Gastroesophageal sphincter (tissue), 3 donors: ENCODE results near the gene LIPC.

Source experiments
- CTCF ChIP-seq, 4 experiments: fragments of 200-600 bp in 2 of 4; fragments of 450-650 bp in 2 of 4; sonication (generic) in 1 of 4; IDR thresholded peaks; one replicate each; pipeline ENCODE4 v1.5.1; 2017 to 2019; ENCODE audit warnings: antibody characterized with exemption in 4 of 4, mild to moderate bottlenecking in 2 of 4, moderate library complexity in 2 of 4
- POLR2A ChIP-seq, 2 donors: fragments of 450-650 bp; IDR thresholded peaks; one replicate each; pipeline ENCODE4 v1.6.1; 2017; ENCODE audit warnings: antibody characterized with exemption in 2 of 2, mild to moderate bottlenecking in 2 of 2, moderate library complexity in 1 of 2
- POLR2AphosphoS5 ChIP-seq: sonication (generic); formaldehyde crosslinking; IDR thresholded peaks from one replicate; pipeline ENCODE4 v1.6.1; 2017; ENCODE audit warnings: antibody characterized with exemption

GRCh38 chr15:58605931-58606530 is 174.2 kb downstream of the LIPC start:
- no peak for TF ChIP-seq POLR2A (IDR thresholded peaks at IDR 0.05)
- no peak for TF ChIP-seq CTCF (IDR thresholded peaks at IDR 0.05)
- no peak for TF ChIP-seq POLR2AphosphoS5
